HCT116 (cell line): ENCODE results near the gene ZNF446. TPM values are rescaled to one million over a fixed set of nuclear protein-coding genes. Genes with fewer than 3 reads are reported as not detected.

ENCODE experiments used
- ATAC-seq: fragments of 200-7000 bp; cut with Tn5 transposase; 2 replicates; pipeline ENCODE4 v1.9.1; 2020; ENCODE audit warnings: mild to moderate bottlenecking, moderate library complexity
- BruUV-seq: library from RNA; stranded (reverse); fragments of 400-500 nt; replicated peaks from 2 replicates; lab custom pipeline; 2021; lab: Mats Ljungman, UMichigan
- CTCF ChIA-PET: fragments of 300-600 bp; sonication (Branson Sonifier 250); formaldehyde crosslinking; loops from one replicate; lab custom pipeline; 2021; ENCODE audit warnings: antibody characterized with exemption; lab: Charles Lee
- POLR2A ChIA-PET: fragments of 300-600, 350-600 bp; sonication (Branson Sonifier 250); formaldehyde crosslinking; loops from one replicate; lab custom pipeline; 2021; ENCODE audit warnings: antibody characterized with exemption; lab: Charles Lee
- RAD21 ChIA-PET, 2 experiments: fragments of 300-600 bp; sonication (Branson Sonifier 250); formaldehyde crosslinking; loops; one replicate each; lab custom pipeline; 2023; ENCODE audit warnings: low total read pairs in 2 of 2; ENCODE audit not compliant: uncharacterized antibody in 2 of 2, unreplicated experiment in 2 of 2, low non-redundant PET in 1 of 2; lab: Charles Lee
- DNase-seq: peaks from one replicate; pipeline ENCODE4 v3.0.0-alpha.2; 2010; ENCODE audit warnings: low read depth, low spot score
- H2AFZ ChIP-seq: fragments of 200-600 bp; shearing (Covaris generic), sonication (generic); 2 replicates; pipeline ENCODE4 v1.6.1; 2017; ENCODE audit warnings: low read depth, mixed run types, mixed read lengths, antibody characterized with exemption, low read length; ENCODE audit not compliant: poor library complexity, severe bottlenecking
- H3K27ac ChIP-seq: 2 replicates; pipeline ENCODE4 v1.5.1; 2012; ENCODE audit warnings: low read depth, low read length
- H3K27me3 ChIP-seq: fragments of 200-600 bp; sonication (generic); 2 replicates; pipeline ENCODE4 v1.6.1; 2016; ENCODE audit warnings: mixed run types, low read length, mixed read lengths; ENCODE audit not compliant: insufficient read depth
- H3K36me3 ChIP-seq, 2 experiments: fragments of 200-500 bp in 1 of 2; fragments of 200-600 bp in 1 of 2; sonication (Bioruptor generic) in 1 of 2; sonication (generic) in 1 of 2; 2 replicates each; pipeline versions ENCODE4 v1.5.1 to v1.6.1; 2014 to 2016; ENCODE audit warnings: low read length in 2 of 2, inconsistent platforms in 1 of 2, mixed read lengths in 1 of 2, mixed run types in 1 of 2; ENCODE audit not compliant: insufficient read depth in 2 of 2, control insufficient read depth in 1 of 2
- H3K4me1 ChIP-seq, 2 experiments: fragments of 200-600 bp in 1 of 2; sonication (generic) in 1 of 2; 2 replicates each; pipeline versions ENCODE4 v1.5.1 to v1.6.1; 2012 to 2017; ENCODE audit warnings: low read length in 2 of 2, inconsistent platforms in 1 of 2, mild to moderate bottlenecking in 1 of 2, mixed read lengths in 1 of 2, mixed run types in 1 of 2, moderate library complexity in 1 of 2; ENCODE audit not compliant: insufficient read depth in 2 of 2, control insufficient read depth in 1 of 2
- H3K4me2 ChIP-seq: fragments of 200-600 bp; sonication (generic); 2 replicates; pipeline ENCODE4 v1.6.1; 2017; ENCODE audit warnings: mixed run types, low read length, mixed read lengths
- H3K4me3 ChIP-seq, 2 experiments: fragments of 200-600 bp in 1 of 2; sonication (generic) in 1 of 2; replicated peaks in 1 of 2; 2 replicates each; pipeline ENCODE4 v1.5.1; 2011 to 2016; ENCODE audit warnings: low read length in 2 of 2, control low read depth in 1 of 2, low read depth in 1 of 2, mild to moderate bottlenecking in 1 of 2, mixed read lengths in 1 of 2, mixed run types in 1 of 2
- H3K79me2 ChIP-seq: fragments of 200-600 bp; sonication (generic); 2 replicates; pipeline ENCODE4 v1.6.1; 2017; ENCODE audit warnings: mild to moderate bottlenecking, mixed run types, low read length, moderate library complexity, mixed read lengths; ENCODE audit not compliant: insufficient read depth
- H3K9ac ChIP-seq: fragments of 200-600 bp; sonication (generic); 2 replicates; pipeline ENCODE4 v1.6.1; 2016; ENCODE audit warnings: low read length, mixed read lengths
- H3K9me2 ChIP-seq: fragments of 200-600 bp; sonication (generic), shearing (Covaris generic); 2 replicates; pipeline ENCODE4 v1.6.1; 2017; ENCODE audit warnings: mixed run types, mild to moderate bottlenecking, moderate library complexity; ENCODE audit not compliant: insufficient read depth
- H3K9me3 ChIP-seq, 2 experiments: fragments of 200-500 bp in 1 of 2; fragments of 200-600 bp in 1 of 2; sonication (Bioruptor generic) in 1 of 2; sonication (generic) in 1 of 2; 2 replicates each; pipeline ENCODE4 v1.6.1; 2014 to 2017; ENCODE audit warnings: low read length in 2 of 2, mixed read lengths in 2 of 2, inconsistent platforms in 1 of 2, low read depth in 1 of 2, mild to moderate bottlenecking in 1 of 2, mixed run types in 1 of 2, moderate library complexity in 1 of 2; ENCODE audit not compliant: control insufficient read depth in 1 of 2, insufficient read depth in 1 of 2
- H4K20me1 ChIP-seq: fragments of 200-600 bp; sonication (generic), shearing (Covaris generic); 2 replicates; pipeline ENCODE4 v1.6.1; 2017; ENCODE audit warnings: mixed run types, mild to moderate bottlenecking, moderate library complexity; ENCODE audit not compliant: insufficient read depth
- CTCF ChIP-seq, 3 experiments: fragments of 200-600 bp in 1 of 3; sonication (generic) in 1 of 3; IDR thresholded peaks in 2 of 3; conservative IDR thresholded peaks in 1 of 3; 2 replicates each; pipeline ENCODE4 v1.5.1; 2012 to 2017; ENCODE audit warnings: low read depth in 2 of 3, low read length in 2 of 3, antibody characterized with exemption in 1 of 3, borderline replicate concordance in 1 of 3, control low read depth in 1 of 3, mild to moderate bottlenecking in 1 of 3, mixed read lengths in 1 of 3, mixed run types in 1 of 3, moderate library complexity in 1 of 3; ENCODE audit not compliant: insufficient read depth in 1 of 3
- EGR1 ChIP-seq: IDR thresholded peaks from 2 replicates; pipeline ENCODE4 v1.6.1; 2012; ENCODE audit warnings: low read depth
- ELF1 ChIP-seq: IDR thresholded peaks from 2 replicates; pipeline ENCODE4 v1.6.1; 2012; ENCODE audit warnings: low read depth, borderline replicate concordance
- EZH2phosphoT487 ChIP-seq: fragments of 200-600 bp; IDR thresholded peaks from 2 replicates; pipeline ENCODE4 v1.6.1; 2018; ENCODE audit warnings: antibody characterized with exemption, borderline replicate concordance
- FOSL1 ChIP-seq: IDR thresholded peaks from 2 replicates; pipeline ENCODE4 v1.6.1; 2012; ENCODE audit warnings: low read depth
- JUND ChIP-seq: IDR thresholded peaks from 2 replicates; pipeline ENCODE4 v1.6.1; 2012
- POLR2A ChIP-seq: IDR thresholded peaks from 2 replicates; pipeline ENCODE4 v1.7.0; 2011; ENCODE audit warnings: borderline replicate concordance; ENCODE audit not compliant: insufficient read depth, insufficient read length; ENCODE audit errors: extremely low read depth
- POLR2AphosphoS5 ChIP-seq: IDR thresholded peaks from 2 replicates; pipeline ENCODE4 v1.6.1; 2011; ENCODE audit warnings: mild to moderate bottlenecking, low read depth, low read length, moderate library complexity
- RAD21 ChIP-seq: IDR thresholded peaks from 2 replicates; pipeline ENCODE4 v1.6.1; 2012; ENCODE audit warnings: low read depth, mild to moderate bottlenecking
- YY1 ChIP-seq: IDR thresholded peaks from 2 replicates; pipeline ENCODE4 v1.6.1; 2011; ENCODE audit warnings: low read length, low read depth, moderate library complexity, mild to moderate bottlenecking; ENCODE audit not compliant: insufficient replicate concordance; ENCODE audit errors: extremely low read depth
- ZFX ChIP-seq: fragments of 450-650 bp; IDR thresholded peaks from 2 replicates; pipeline ENCODE4 v1.6.1; 2017
- intact Hi-C: fragments of 100-400 bp; cut with micrococcal nuclease; formaldehyde crosslinking; loops from 2 replicates; pipeline ENCODE4 v1.10.0; 2022
- total RNA-seq: library from RNA; stranded (reverse); gene quantifications from one replicate; pipeline ENCODE4 v1.2.1, GENCODE V29; 2021; ENCODE audit not compliant: unreplicated experiment

The ZNF446 gene
- total RNA-seq, 1 experiment from 2014 or later = 6.5 TPM

- H3K4me2 ChIP-seq = peak overlapping the region; percentile 91
- RAD21 ChIA-PET = interaction anchor here in 1 of 2 experiments (2.2 kb wide), 1 partner anchor 36 kb away, joined by 6 read pairs; the partner anchor contains the start of gene CHMP2A
- DNase-seq = no peak
Observed at GRCh38 chr19:58518256-58519086, 42.3 kb downstream of the ZNF446 start.

GRCh38 chr19:58519087-58519354 is 42.9 kb downstream of the ZNF446 start:
- Histone ChIP-seq H2AFZ (no peak overlapping the region), H4K20me1 (no peaks in the 10 kb centered on the region), H3K4me3 (peak overlapping the region; percentile 78 to 90), H3K4me2 (peak overlapping the region; percentile 91), H3K79me2 (peaks cover 47% of the 10 kb centered on the region), H3K9me3 (no peaks in the 10 kb centered on the region), H3K9ac (peak overlapping the region; percentile 84), H3K4me1 (peaks cover 12 to 38% of the 10 kb centered on the region in 2 experiments), H3K9me2 (no peaks in the 10 kb centered on the region), H3K36me3 (peaks cover 2 to 17% of the 10 kb centered on the region in 2 experiments; a peak in 2 of 4 replicates), H3K27me3 (no peaks in the 10 kb centered on the region), H3K27ac (peak overlapping the region; percentile 91)
- POLR2A ChIA-PET = interaction anchor here (1.3 to 3.8 kb wide), 5 partner anchors 18 to 156 kb away, joined by 3 to 33 read pairs (median 10); partner anchors contain the start of genes CHMP2A, TRIM28 and ZNF497
- CTCF ChIA-PET = interaction anchor here (0.5 to 3.3 kb wide), 11 partner anchors 12 to 291 kb away, joined by 3 to 20 read pairs (median 4); partner anchors contain the start of genes CHMP2A, TRIM28, ZNF446 and ZNF497
- DNase-seq = no peak
- intact Hi-C loops = loop anchor here (1.0 to 5.0 kb wide), 3 partner anchors 25 to 302 kb away; partner anchors contain the start of genes TRIM28 and ZSCAN22
- TF ChIP-seq RAD21 = no peak
- no peak for TF ChIP-seq ELF1
- peak; percentile 25 for TF ChIP-seq YY1
- no peak for TF ChIP-seq ZFX
- TF ChIP-seq JUND = no peak; the same call in 1 of the 2 replicates
- TF ChIP-seq EGR1 = no peak
- TF ChIP-seq CTCF (IDR thresholded peaks at IDR 0.05 in 2 of 3, conservative IDR thresholded peaks at IDR 0.05 in 1 of 3; ENCODE audit: borderline replicate concordance in 1 of 3, insufficient read depth in 1 of 3, low read depth in 2 of 3, low read length in 2 of 3) = peak; percentile 36 to 75 (median 51); a peak in 4 of 6 replicates
- no TSS peak for BruUV-seq
- RAD21 ChIA-PET = interaction anchor here in 1 of 2 experiments (2.2 kb wide), 1 partner anchor 36 kb away, joined by 6 read pairs; the partner anchor contains the start of gene CHMP2A
- peak; percentile 41 for ATAC-seq

More at GRCh38 chr19:58518256-58519086, 42.3 kb downstream of the ZNF446 start:
- CTCF ChIA-PET = interaction anchor here (0.5 to 3.3 kb wide), 11 partner anchors 11 to 290 kb away, joined by 3 to 20 read pairs (median 4); partner anchors contain the start of genes CHMP2A, TRIM28, ZNF446 and ZNF497
- peaks cover 2 to 17% of the 10 kb centered on the region in 2 experiments; a peak in 2 of 4 replicates for H3K36me3 ChIP-seq
- no peak for ATAC-seq
- H3K4me1 ChIP-seq = peaks cover 15 to 42% of the 10 kb centered on the region in 2 experiments
- no TSS peak for BruUV-seq
- H3K9ac ChIP-seq = peak overlapping the region; percentile 84
- intact Hi-C loops = loop anchor here (1.0 to 5.0 kb wide), 3 partner anchors 26 to 301 kb away; partner anchors contain the start of genes TRIM28 and ZSCAN22
- peaks cover 49% of the 10 kb centered on the region for H3K79me2 ChIP-seq
- POLR2A ChIA-PET = interaction anchor here (0.6 to 3.8 kb wide), 6 partner anchors 17 to 156 kb away, joined by 3 to 33 read pairs (median 8); partner anchors contain the start of genes CHMP2A, TRIM28 and ZNF497
- H3K4me3 ChIP-seq = peak overlapping the region; percentile 78 to 90
- H3K9me2 ChIP-seq = no peaks in the 10 kb centered on the region
- H3K27ac ChIP-seq = peak overlapping the region; percentile 91
- peak; percentile 63 for TF ChIP-seq POLR2AphosphoS5
- peak; percentile 32 for TF ChIP-seq POLR2A
- TF ChIP-seq EZH2phosphoT487 = no peak
- no peak for TF ChIP-seq FOSL1
- H3K27me3 ChIP-seq = no peaks in the 10 kb centered on the region
- H3K9me3 ChIP-seq = no peaks in the 10 kb centered on the region
- H2AFZ ChIP-seq = no peak overlapping the region
- no peaks in the 10 kb centered on the region for H4K20me1 ChIP-seq
